Uterus (tissue), 4 donors: ENCODE measurements around the gene LPAR1. TPM values are rescaled to one million over a fixed set of nuclear protein-coding genes. Genes with fewer than 3 reads are reported as not detected.

ENCODE experiments used
- DNase-seq, 2 donors: peaks; one replicate each; pipeline ENCODE4 v3.0.0-alpha.2; 2019 to 2020
- H3K27ac ChIP-seq, 2 donors: fragments of 200-600 bp; sonication (generic); 1 replicate in 1 of 2; 2 replicates in 1 of 2; pipeline ENCODE4 v1.5.1; 2016 to 2018
- H3K27me3 ChIP-seq, 2 donors: fragments of 200-600 bp; sonication (generic); one replicate each; pipeline ENCODE4 v1.5.1; 2018 to 2019; ENCODE audit warnings: control low read depth in 1 of 2
- H3K36me3 ChIP-seq, 2 donors: fragments of 200-600 bp; sonication (generic); one replicate each; pipeline ENCODE4 v1.5.1; 2019; ENCODE audit warnings: control low read depth in 1 of 2
- H3K4me1 ChIP-seq, 2 donors: fragments of 200-600 bp; sonication (generic); one replicate each; pipeline ENCODE4 v1.5.1; 2018 to 2019; ENCODE audit warnings: control low read depth in 1 of 2
- H3K4me3 ChIP-seq, 2 donors: fragments of 200-600 bp; sonication (generic); 1 replicate in 1 of 2; 2 replicates in 1 of 2; pipeline ENCODE4 v1.5.1; 2018 to 2019; ENCODE audit warnings: mild to moderate bottlenecking in 1 of 2
- H3K9me3 ChIP-seq, 2 donors: fragments of 200-600 bp; sonication (generic); one replicate each; pipeline ENCODE4 v1.5.1; 2019; ENCODE audit warnings: control low read depth in 1 of 2
- CTCF ChIP-seq, 4 experiments: fragments of 200-600 bp in 2 of 4; fragments of 450-650 bp in 2 of 4; sonication (generic) in 2 of 4; IDR thresholded peaks; one replicate each; pipeline ENCODE4 v1.5.1; 2016 to 2019; ENCODE audit warnings: antibody characterized with exemption in 4 of 4, mild to moderate bottlenecking in 2 of 4, moderate library complexity in 1 of 4
- POLR2A ChIP-seq, 2 donors: fragments of 450-650 bp; IDR thresholded peaks; one replicate each; pipeline ENCODE4 v1.6.1; 2016; ENCODE audit warnings: antibody characterized with exemption in 2 of 2, mild to moderate bottlenecking in 1 of 2, moderate library complexity in 1 of 2
- intact Hi-C: fragments of 100-400 bp; cut with DNase I; formaldehyde crosslinking; loops from one replicate; pipeline ENCODE4 v1.15.1; 2023; ENCODE audit warnings: low total_unique reads
- total RNA-seq, 4 donors: library from RNA; depleted of rRNA in 3 of 4; stranded (reverse); fragments of >200 nt in 3 of 4; gene quantifications; one replicate each; pipeline versions ENCODE4 v1.1.0 to v1.2.4, GENCODE V29; 2014 to 2023
- donor health status: DM: yes; HTN: yes; CAD: no.

Gene LPAR1
- total RNA-seq, 4 donors from 2014 or later: 12.3 to 68.0 (median 51.0) TPM

- no peaks in the 10 kb centered on the region for H3K27me3 ChIP-seq
- H3K36me3 ChIP-seq: no peaks in the 10 kb centered on the region
- no peak overlapping the region for H3K27ac ChIP-seq
- no peak overlapping the region for H3K4me3 ChIP-seq
- DNase-seq: peak in 1 of 2 donors; percentile 16
- H3K4me1 ChIP-seq: no peaks in the 10 kb centered on the region
- no peaks in the 10 kb centered on the region for H3K9me3 ChIP-seq
- intact Hi-C loops: no loop called here
- no peak for TF ChIP-seq POLR2A (IDR thresholded peaks at IDR 0.05)
- no peak for TF ChIP-seq CTCF (IDR thresholded peaks at IDR 0.05)
Observed at GRCh38 chr9:110969971-110970386, 68.3 kb downstream of the LPAR1 start.

GRCh38 chr9:110968096-110968495 lies 70.2 kb downstream of the LPAR1 start:
- Histone ChIP-seq H3K4me3 (no peak overlapping the region), H3K27me3 (no peaks in the 10 kb centered on the region), H3K27ac (no peak overlapping the region), H3K9me3 (no peaks in the 10 kb centered on the region), H3K36me3 (no peaks in the 10 kb centered on the region), H3K4me1 (no peaks in the 10 kb centered on the region)
- DNase-seq: no peak
- TF ChIP-seq CTCF (IDR thresholded peaks at IDR 0.05): no peak
- TF ChIP-seq POLR2A (IDR thresholded peaks at IDR 0.05): no peak
- intact Hi-C loops: no loop called here

- intact Hi-C loops: no loop called here
- TF ChIP-seq CTCF (IDR thresholded peaks at IDR 0.05) (no peak), POLR2A (IDR thresholded peaks at IDR 0.05) (no peak)
- no peaks in the 10 kb centered on the region for H3K9me3 ChIP-seq
- H3K4me1 ChIP-seq: no peaks in the 10 kb centered on the region
- H3K4me3 ChIP-seq: no peak overlapping the region
- H3K27me3 ChIP-seq: no peaks in the 10 kb centered on the region
- no peak overlapping the region for H3K27ac ChIP-seq
- DNase-seq: no peak
- H3K36me3 ChIP-seq: no peaks in the 10 kb centered on the region
Observed at GRCh38 chr9:110967196-110967595, 71.1 kb downstream of the LPAR1 start.

GRCh38 chr9:110960288-110960687 lies 78.0 kb downstream of the LPAR1 start:
- H3K27ac ChIP-seq: no peak overlapping the region
- DNase-seq: no peak
- H3K9me3 ChIP-seq: peaks cover 0 to 6% of the 10 kb centered on the region in 2 donors
- no peaks in the 10 kb centered on the region for H3K27me3 ChIP-seq
- TF ChIP-seq CTCF (IDR thresholded peaks at IDR 0.05): no peak
- TF ChIP-seq POLR2A (IDR thresholded peaks at IDR 0.05): no peak
- intact Hi-C loops: no loop called here
- no peak overlapping the region for H3K4me3 ChIP-seq
- H3K4me1 ChIP-seq: no peaks in the 10 kb centered on the region
- no peaks in the 10 kb centered on the region for H3K36me3 ChIP-seq

- TF ChIP-seq CTCF (IDR thresholded peaks at IDR 0.05): no peak
- no peak for TF ChIP-seq POLR2A (IDR thresholded peaks at IDR 0.05)
- intact Hi-C loops: no loop called here
Observed at GRCh38 chr9:110958847-110959246, 79.4 kb downstream of the LPAR1 start.

More at GRCh38 chr9:110958847-110959246, 79.4 kb downstream of the LPAR1 start:
- no peak for DNase-seq
- Histone ChIP-seq H3K27me3 (no peaks in the 10 kb centered on the region), H3K36me3 (no peaks in the 10 kb centered on the region), H3K27ac (no peak overlapping the region), H3K4me3 (no peak overlapping the region), H3K4me1 (no peaks in the 10 kb centered on the region), H3K9me3 (peaks cover 0 to 6% of the 10 kb centered on the region in 2 donors)
